A673 (cell line): ENCODE data around the gene RNF223. TPM values are rescaled to one million over a fixed set of nuclear protein-coding genes. Genes with fewer than 3 reads are reported as not detected.
A peak's percentile ranks its signal among the peaks of the same experiment; 100 is the strongest.

Source experiments
- BruUV-seq: library from RNA; stranded (reverse); fragments of 400-500 nt; replicated peaks from 2 replicates; lab custom pipeline; 2021; lab: Mats Ljungman, UMichigan
- CTCF ChIA-PET: fragments of 300-600 bp; sonication (Branson Sonifier 250); formaldehyde crosslinking; loops from one replicate; lab custom pipeline; 2022; ENCODE audit warnings: antibody characterized with exemption; lab: Charles Lee
- POLR2A ChIA-PET: fragments of 300-600 bp; sonication (Branson Sonifier 250); formaldehyde crosslinking; loops from one replicate; lab custom pipeline; 2022; ENCODE audit warnings: antibody characterized with exemption; ENCODE audit not compliant: low non-redundant PET; lab: Charles Lee
- DNase-seq: peaks from one replicate; pipeline ENCODE4 v3.0.0-alpha.2; 2015; ENCODE audit warnings: low spot score
- H3K27ac ChIP-seq: fragments of 200-600 bp; sonication (generic); 2 replicates; pipeline ENCODE4 v1.5.1; 2016; ENCODE audit warnings: mixed run types, low read depth, mild to moderate bottlenecking, mixed read lengths, antibody characterized with exemption, low read length; ENCODE audit not compliant: poor library complexity, severe bottlenecking
- H3K27me3 ChIP-seq: fragments of 200-600 bp; sonication (generic); replicated peaks from 2 replicates; pipeline ENCODE4 v1.6.1; 2017; ENCODE audit warnings: mixed run types, low read depth, mild to moderate bottlenecking, mixed read lengths, antibody characterized with exemption, low read length; ENCODE audit not compliant: insufficient read depth, poor library complexity
- H3K36me3 ChIP-seq: fragments of 200-600 bp; sonication (generic); 2 replicates; pipeline ENCODE4 v1.6.1; 2016; ENCODE audit warnings: mixed run types, mild to moderate bottlenecking, mixed read lengths, antibody characterized with exemption, low read length; ENCODE audit not compliant: insufficient read depth, poor library complexity, severe bottlenecking
- H3K4me1 ChIP-seq: fragments of 200-600 bp; sonication (generic); 2 replicates; pipeline ENCODE4 v1.6.1; 2017; ENCODE audit warnings: mixed run types, mild to moderate bottlenecking, mixed read lengths, antibody characterized with exemption, low read length; ENCODE audit not compliant: insufficient read depth, poor library complexity, severe bottlenecking
- H3K4me3 ChIP-seq: fragments of 200-600 bp; sonication (generic); 2 replicates; pipeline ENCODE4 v1.5.1; 2016; ENCODE audit warnings: low read depth, mixed run types, mild to moderate bottlenecking, mixed read lengths, low read length; ENCODE audit not compliant: poor library complexity, severe bottlenecking
- H3K9me3 ChIP-seq: fragments of 200-600 bp; sonication (generic); 2 replicates; pipeline ENCODE4 v1.6.1; 2016; ENCODE audit warnings: mixed run types, low read depth, mild to moderate bottlenecking, mixed read lengths, antibody characterized with exemption, low read length; ENCODE audit not compliant: poor library complexity, severe bottlenecking
- CTCF ChIP-seq: fragments of 300-800, 200-600 bp; sonication (generic); conservative IDR thresholded peaks from 2 replicates; pipeline ENCODE4 v1.5.1; 2017; ENCODE audit warnings: low read depth, mild to moderate bottlenecking, antibody characterized with exemption, low read length, moderate library complexity, mixed read lengths
- EZH2 ChIP-seq: fragments of 200-600 bp; sonication (generic); IDR thresholded peaks from 2 replicates; pipeline ENCODE4 v1.6.1; 2017; ENCODE audit warnings: borderline replicate concordance, low read depth, mild to moderate bottlenecking, mixed read lengths, antibody characterized with exemption, low read length; ENCODE audit not compliant: poor library complexity, severe bottlenecking
- intact Hi-C: fragments of 100-400 bp; cut with micrococcal nuclease; formaldehyde crosslinking; loops from one replicate; pipeline ENCODE4 v1.10.0; 2022; ENCODE audit not compliant: unreplicated experiment
- total RNA-seq: library from RNA; stranded (reverse); gene quantifications from 2 replicates; pipeline ENCODE4 v1.2.3, GENCODE V29; 2021

The RNF223 gene
- total RNA-seq, 1 experiment from 2014 or later = not detected

GRCh38 chr1:1072299-1072848 is 1.7 kb downstream of the RNF223 start:
- Histone ChIP-seq H3K36me3 (no peaks in the 10 kb centered on the region), H3K27me3 (no peaks in the 10 kb centered on the region), H3K4me3 (no peak overlapping the region), H3K9me3 (no peaks in the 10 kb centered on the region), H3K27ac (no peak overlapping the region), H3K4me1 (peaks cover 7% of the 10 kb centered on the region)
- BruUV-seq = no TSS peak
- no peak for DNase-seq
- no peak for TF ChIP-seq EZH2
- TF ChIP-seq CTCF = no peak
- ChIA-PET CTCF (no interaction called here), POLR2A (no interaction called here)
- intact Hi-C loops = no loop called here

- intact Hi-C loops = no loop called here
- POLR2A ChIA-PET = no interaction called here
- Histone ChIP-seq H3K36me3 (no peaks in the 10 kb centered on the region), H3K27ac (no peak overlapping the region), H3K4me3 (no peak overlapping the region), H3K27me3 (no peaks in the 10 kb centered on the region), H3K9me3 (no peaks in the 10 kb centered on the region), H3K4me1 (peaks cover 7% of the 10 kb centered on the region)
- no peak for TF ChIP-seq EZH2
- TF ChIP-seq CTCF = no peak
- CTCF ChIA-PET = no interaction called here
- no peak for DNase-seq
- no TSS peak for BruUV-seq
These were observed 2.4 kb downstream of the RNF223 start for GRCh38 chr1:1071486-1072298.

- peaks cover 7% of the 10 kb centered on the region for H3K4me1 ChIP-seq
- no peaks in the 10 kb centered on the region for H3K36me3 ChIP-seq
- no peak for DNase-seq
- intact Hi-C loops = no loop called here
- no peak for TF ChIP-seq CTCF
- no peak for TF ChIP-seq EZH2
- POLR2A ChIA-PET = no interaction called here
- H3K9me3 ChIP-seq = no peaks in the 10 kb centered on the region
- peak overlapping the region; percentile 69 for H3K4me3 ChIP-seq
- no peaks in the 10 kb centered on the region for H3K27me3 ChIP-seq
- BruUV-seq = no TSS peak
- no peak overlapping the region for H3K27ac ChIP-seq
- CTCF ChIA-PET = no interaction called here
These were observed 4.1 kb downstream of the RNF223 start for GRCh38 chr1:1069711-1070676.
